ENCODE data around the gene TNS3.

TNS3 gene

GRCh38 chr7:47565640-47566250 is 16.2 kb downstream of the TNS3 start:
- no peak for DNase-seq (ENCODE audit: low read depth in 4 of 4, low spot score in 1 of 4)

- DNase-seq (ENCODE audit: low read depth in 4 of 4, low spot score in 1 of 4), result no peak
These were observed 18.4 kb downstream of the TNS3 start for GRCh38 chr7:47563521-47563920.

- no peak for DNase-seq (ENCODE audit: low read depth in 4 of 4, low spot score in 1 of 4)
These were observed 20.0 kb downstream of the TNS3 start for GRCh38 chr7:47561715-47562446.

GRCh38 chr7:47559306-47560220 is 22.3 kb downstream of the TNS3 start:
- no peak for DNase-seq (ENCODE audit: low read depth in 4 of 4, low spot score in 1 of 4)

GRCh38 chr7:47557694-47558670 is 23.9 kb downstream of the TNS3 start:
- DNase-seq (ENCODE audit: low read depth in 4 of 4, low spot score in 1 of 4), result no peak

- no peak for DNase-seq (ENCODE audit: low read depth in 4 of 4, low spot score in 1 of 4)
These were observed 24.6 kb downstream of the TNS3 start for GRCh38 chr7:47557317-47557693.

GRCh38 chr7:47556511-47557180 is 25.3 kb downstream of the TNS3 start:
- no peak for DNase-seq (ENCODE audit: low read depth in 4 of 4, low spot score in 1 of 4)

GRCh38 chr7:47553309-47553708 is 28.6 kb downstream of the TNS3 start:
- no peak for DNase-seq (ENCODE audit: low read depth in 4 of 4, low spot score in 1 of 4)

GRCh38 chr7:47552621-47553020 is 29.3 kb downstream of the TNS3 start:
- no peak for DNase-seq (ENCODE audit: low read depth in 4 of 4, low spot score in 1 of 4)

GRCh38 chr7:47551668-47552440 is 30.1 kb downstream of the TNS3 start:
- DNase-seq (ENCODE audit: low read depth in 4 of 4, low spot score in 1 of 4), result no peak

- DNase-seq (ENCODE audit: low read depth in 4 of 4, low spot score in 1 of 4), result no peak
These were observed 31.0 kb downstream of the TNS3 start for GRCh38 chr7:47550788-47551470.

- DNase-seq (ENCODE audit: low read depth in 4 of 4, low spot score in 1 of 4), result no peak
These were observed 32.0 kb downstream of the TNS3 start for GRCh38 chr7:47549916-47550315.

GRCh38 chr7:47549397-47549796 is 32.5 kb downstream of the TNS3 start:
- no peak for DNase-seq (ENCODE audit: low read depth in 4 of 4, low spot score in 1 of 4)

GRCh38 chr7:47548546-47548945 is 33.4 kb downstream of the TNS3 start:
- DNase-seq (ENCODE audit: low read depth in 4 of 4, low spot score in 1 of 4), result no peak

GRCh38 chr7:47546733-47547494 is 35.0 kb downstream of the TNS3 start:
- DNase-seq (ENCODE audit: low read depth in 4 of 4, low spot score in 1 of 4), result no peak

- DNase-seq (ENCODE audit: low read depth in 4 of 4, low spot score in 1 of 4), result no peak
These were observed 35.7 kb downstream of the TNS3 start for GRCh38 chr7:47546171-47546570.

- no peak for DNase-seq (ENCODE audit: low read depth in 4 of 4, low spot score in 1 of 4)
These were observed 37.5 kb downstream of the TNS3 start for GRCh38 chr7:47544416-47544815.

GRCh38 chr7:47543714-47544113 is 38.2 kb downstream of the TNS3 start:
- no peak for DNase-seq (ENCODE audit: low read depth in 4 of 4, low spot score in 1 of 4)

All from stimulated activated CD4-positive, alpha-beta T cell treated with anti-CD3 and anti-CD28 coated beads, Interleukin-1b, Interleukin-23, amount 100 ng/mL, for 24 hours (primary cell).